Ovary (tissue), 9 donors: ENCODE results near the gene SH3PXD2A. TPM values are rescaled to one million over a fixed set of nuclear protein-coding genes. Genes with fewer than 3 reads are reported as not detected.
A peak's percentile ranks its signal among the peaks of the same experiment; 100 is the strongest.

Source experiments
- DNase-seq, 5 donors: peaks; one replicate each; pipeline ENCODE4 v3.0.0-alpha.2; 2019 to 2020
- H3K27ac ChIP-seq, 2 donors: fragments of 200-600 bp; one replicate each; pipeline versions ENCODE4 v1.5.1 to v1.8.0; 2019 to 2022
- H3K27me3 ChIP-seq: fragments of 200-600 bp; one replicate; pipeline ENCODE4 v1.8.0; 2022
- H3K36me3 ChIP-seq: fragments of 200-600 bp; sonication (generic); one replicate; pipeline ENCODE4 v1.5.1; 2019
- H3K4me1 ChIP-seq: one replicate; pipeline ENCODE4 v1.8.1; 2013; ENCODE audit warnings: mild to moderate bottlenecking, moderate library complexity; ENCODE audit not compliant: insufficient read depth
- H3K4me3 ChIP-seq: fragments of 200-600 bp; sonication (generic); one replicate; pipeline ENCODE4 v1.5.1; 2017
- H3K9me3 ChIP-seq, 2 donors: fragments of 200-600 bp in 1 of 2; sonication (generic) in 1 of 2; one replicate each; pipeline versions ENCODE4 v1.5.1 to v1.8.1; 2013 to 2019; ENCODE audit warnings: mild to moderate bottlenecking in 1 of 2, moderate library complexity in 1 of 2
- EP300 ChIP-seq: sonication (generic); formaldehyde crosslinking; IDR thresholded peaks from one replicate; pipeline ENCODE4 v1.6.1; 2017; ENCODE audit warnings: antibody characterized with exemption
- POLR2A ChIP-seq: fragments of 450-650 bp; IDR thresholded peaks from one replicate; pipeline ENCODE4 v1.6.1; 2017; ENCODE audit warnings: antibody characterized with exemption, mild to moderate bottlenecking, moderate library complexity
- WGBS, 3 donors: extraction: QIAGEN DNeasy Blood & Tissue Kit in 1 of 3; methylation state at CpG; one replicate each; pipeline versions ENCODE4 v1.1.5 to v1.1.7; 2013 to 2017; 5-methylcytosine and 5-hydroxymethylcytosine counted together
- intact Hi-C, 4 donors: fragments of 100-400 bp; cut with DNase I; formaldehyde crosslinking; loops; one replicate each; pipeline versions ENCODE4 v1.11.0 to v1.15.1; 2022 to 2023
- polyA plus RNA-seq, 2 donors: library from polyadenylated mRNA; stranded (reverse); fragments of 200-250 nt in 1 of 2; fragments of 350-450 nt in 1 of 2; fragmentation: Illumina TruSeq in 1 of 2; extraction: RNeasy Lipid Tissue Mini Kit (QIAGEN cat#74804) in 1 of 2; gene quantifications; one replicate each; pipeline ENCODE4 v1.2.3, GENCODE V29; 2013 to 2014
- total RNA-seq, 7 donors: library from RNA; depleted of rRNA in 2 of 7; stranded (reverse); fragments of >200 nt in 2 of 7; fragmentation: NEBNext Ultra II Directional in 3 of 7; extraction: Animal tissue kit (Norgen Biotek cat#: 25700) in 3 of 7; gene quantifications; one replicate each; pipeline versions ENCODE4 v1.1.0 to v1.2.4, GENCODE V29; 2016 to 2023
- TF ChIP-seq, protein P1 (sequence below), 3 donors: fragments of 450-650 bp in 2 of 3; fragments of 200-600 bp in 1 of 3; IDR thresholded peaks; one replicate each; pipeline versions ENCODE4 v1.5.1 to v1.8.0; 2016 to 2022; ENCODE audit warnings: antibody characterized with exemption in 3 of 3, mild to moderate bottlenecking in 1 of 3
- donor health status: DM: no; HTN: no; CAD: no; lungs with moderate emphysema.
- donor health status: DM: no; HTN: no; CAD: no.
- donor health status: Bipolar disorder and iron deficiency.
- donor health status: DM: yes; HTN: yes; CAD: no.
- donor health status: DM: no; HTN: no; CAD: no.
- donor health status: DM: yes; HTN: yes; CAD: no.

SH3PXD2A gene
- total and polyA plus RNA-seq, 9 donors, result 15.3 to 82.9 (median 52.2) TPM

DNA sequence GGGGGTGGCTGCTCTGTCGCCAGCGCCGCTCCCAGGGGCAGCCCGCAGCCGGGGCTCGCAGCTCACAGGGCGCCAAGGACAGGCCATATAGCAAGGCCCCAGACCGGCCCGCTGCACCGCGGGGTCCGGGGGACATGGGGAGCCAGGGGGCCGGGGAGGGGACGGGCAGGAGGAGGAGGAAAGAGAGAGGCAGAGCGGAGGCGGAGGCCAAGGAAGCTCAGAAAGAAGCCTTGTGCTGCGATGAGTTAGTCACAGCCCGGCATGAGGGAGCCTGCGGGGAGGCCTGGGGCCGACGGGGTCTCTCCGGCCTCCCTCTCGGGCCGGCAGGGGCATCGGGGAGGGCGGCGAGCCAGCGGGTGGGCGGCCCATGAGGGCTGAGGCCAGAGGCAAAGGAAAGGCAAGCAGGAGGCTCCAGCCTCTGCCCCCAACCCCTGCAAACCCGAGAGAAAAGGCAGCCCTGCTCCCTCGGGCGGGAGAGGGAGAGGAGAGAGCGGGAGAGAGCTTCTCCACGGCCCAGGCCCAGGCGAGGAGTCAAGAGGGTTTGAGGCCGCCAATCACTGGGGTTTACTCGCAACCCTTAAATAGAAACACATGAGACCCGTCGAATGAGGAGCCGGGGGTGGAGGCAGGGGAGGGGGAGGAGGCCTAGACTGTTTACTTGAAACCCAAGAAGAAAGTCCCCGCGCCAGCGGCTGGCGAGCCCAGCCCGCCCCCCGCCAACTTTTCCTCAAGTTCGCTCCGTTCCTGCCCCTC is 194.0 kb downstream of the SH3PXD2A start:
- DNase-seq, result peak; percentile 90 to 95 (median 92)
- peak; percentile 87 for TF ChIP-seq POLR2A
- TF ChIP-seq EP300, result no peak
- TF ChIP-seq, protein P1, sequence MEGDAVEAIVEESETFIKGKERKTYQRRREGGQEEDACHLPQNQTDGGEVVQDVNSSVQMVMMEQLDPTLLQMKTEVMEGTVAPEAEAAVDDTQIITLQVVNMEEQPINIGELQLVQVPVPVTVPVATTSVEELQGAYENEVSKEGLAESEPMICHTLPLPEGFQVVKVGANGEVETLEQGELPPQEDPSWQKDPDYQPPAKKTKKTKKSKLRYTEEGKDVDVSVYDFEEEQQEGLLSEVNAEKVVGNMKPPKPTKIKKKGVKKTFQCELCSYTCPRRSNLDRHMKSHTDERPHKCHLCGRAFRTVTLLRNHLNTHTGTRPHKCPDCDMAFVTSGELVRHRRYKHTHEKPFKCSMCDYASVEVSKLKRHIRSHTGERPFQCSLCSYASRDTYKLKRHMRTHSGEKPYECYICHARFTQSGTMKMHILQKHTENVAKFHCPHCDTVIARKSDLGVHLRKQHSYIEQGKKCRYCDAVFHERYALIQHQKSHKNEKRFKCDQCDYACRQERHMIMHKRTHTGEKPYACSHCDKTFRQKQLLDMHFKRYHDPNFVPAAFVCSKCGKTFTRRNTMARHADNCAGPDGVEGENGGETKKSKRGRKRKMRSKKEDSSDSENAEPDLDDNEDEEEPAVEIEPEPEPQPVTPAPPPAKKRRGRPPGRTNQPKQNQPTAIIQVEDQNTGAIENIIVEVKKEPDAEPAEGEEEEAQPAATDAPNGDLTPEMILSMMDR (IDR thresholded peaks at IDR 0.05), result no peak
- intact Hi-C loops, result loop anchor here in 1 of 4 donors (10.0 kb wide), 1 partner anchor 47 kb away; no protein-coding TSS in a partner anchor

DNA sequence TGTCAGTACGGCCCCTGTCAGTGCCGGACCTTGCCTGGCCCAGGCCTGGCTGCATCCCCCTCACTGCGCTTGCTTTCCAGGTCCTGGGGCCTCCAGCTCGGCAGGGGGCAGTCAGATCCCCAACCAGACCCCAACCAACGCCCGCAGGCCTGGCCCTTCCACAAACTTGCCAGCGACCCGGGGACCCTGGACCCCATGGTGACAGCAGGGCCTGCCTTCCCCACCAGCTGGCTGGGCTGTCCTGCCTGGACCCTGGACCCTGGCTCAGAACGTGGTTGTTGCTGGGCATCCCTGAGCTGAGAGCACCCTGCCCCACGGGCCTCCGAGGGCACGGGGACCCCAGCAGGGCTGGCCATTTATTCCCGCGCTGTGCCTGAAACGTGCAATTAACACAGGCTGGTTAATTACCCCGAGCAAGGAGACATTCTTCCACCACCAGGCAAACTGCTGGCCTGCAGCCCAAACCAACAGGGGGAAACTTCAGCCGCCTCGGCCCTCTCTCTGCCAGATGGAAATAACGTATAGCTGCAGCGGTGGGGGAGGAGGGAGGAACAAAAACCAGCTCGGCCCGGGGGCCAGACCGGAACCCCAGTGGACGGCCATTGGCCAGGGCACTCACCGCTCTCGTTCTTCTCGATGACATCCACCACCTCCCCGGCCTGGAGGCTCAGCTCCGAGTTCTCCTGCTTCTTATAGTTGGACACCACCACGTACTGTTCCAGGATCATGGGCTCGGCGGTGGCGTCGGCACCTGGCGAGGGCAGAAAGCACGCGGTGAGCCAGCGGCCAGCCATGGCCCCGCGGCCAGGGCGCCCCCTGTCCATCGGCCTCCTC is 194.8 kb downstream of the SH3PXD2A start:
- TF ChIP-seq EP300, result no peak
- TF ChIP-seq, protein P1 (IDR thresholded peaks at IDR 0.05), result peak in 1 of 3 donors; percentile 4
- TF ChIP-seq POLR2A, result peak; percentile 12
- Histone ChIP-seq H3K4me3 (peak overlapping the region; percentile 85), H3K4me1 (peaks cover 9% of the 10 kb centered on the region), H3K27ac (peak overlapping the region; percentile 93 to 97), H3K36me3 (no peaks in the 10 kb centered on the region), H3K9me3 (no peaks in the 10 kb centered on the region), H3K27me3 (no peaks in the 10 kb centered on the region)
- intact Hi-C loops, result loop anchor here in 1 of 4 donors (10.0 kb wide), 1 partner anchor 46 kb away; no protein-coding TSS in a partner anchor
- peak in 3 of 5 donors; percentile 55 to 73 (median 71) for DNase-seq
- 2 to 5% (median 3%) methylated on average over 28 to 42 of the region's 42 CpGs for WGBS, 3 donors

More for the DNA sequence above, 194.0 kb downstream of the SH3PXD2A start:
- Histone ChIP-seq H3K27ac (peak overlapping the region; percentile 93 to 97), H3K36me3 (no peaks in the 10 kb centered on the region), H3K9me3 (no peaks in the 10 kb centered on the region), H3K27me3 (no peaks in the 10 kb centered on the region), H3K4me3 (peak overlapping the region; percentile 85), H3K4me1 (peaks cover 9% of the 10 kb centered on the region)
- 5 to 10% (median 8%) methylated on average over 41 to 48 of the region's 48 CpGs for WGBS, 3 donors

DNA sequence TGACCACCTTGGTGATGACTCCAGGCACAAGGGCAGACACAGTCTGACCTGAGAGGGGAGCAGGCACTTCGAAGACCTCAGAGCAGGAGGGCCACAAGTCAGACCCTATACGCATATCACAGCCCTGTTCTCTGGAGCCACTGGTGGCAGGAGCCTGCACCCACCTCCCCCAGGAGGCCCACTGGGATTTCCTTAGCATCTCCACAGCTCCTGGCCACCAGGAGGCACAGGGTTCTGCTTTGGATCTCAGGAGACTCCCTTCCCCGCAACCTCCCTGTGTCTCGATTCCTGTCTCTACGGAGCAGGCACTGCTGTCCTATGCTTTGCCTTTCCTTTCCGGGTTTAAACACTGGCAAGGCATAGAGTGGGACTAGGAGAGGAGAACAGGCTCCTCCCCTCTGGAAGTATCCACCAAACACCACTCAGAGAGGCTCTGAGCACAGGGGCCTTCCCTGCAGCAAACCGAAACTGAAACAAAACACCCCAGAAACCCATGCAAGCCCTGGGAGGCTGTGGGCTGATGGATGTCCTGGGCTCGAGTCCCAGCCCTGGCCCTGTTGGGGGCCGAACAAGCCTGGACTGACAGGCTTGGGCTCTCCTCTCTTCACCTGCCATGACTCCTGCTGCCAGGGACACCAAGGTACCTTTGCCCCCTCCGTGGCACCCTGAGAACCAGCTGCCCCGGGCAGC is 195.6 kb downstream of the SH3PXD2A start:
- TF ChIP-seq, protein P1 (IDR thresholded peaks at IDR 0.05), result peak in 1 of 3 donors; percentile 2
- no peak for TF ChIP-seq EP300
- peak in 4 of 5 donors; percentile 71 to 76 (median 74) for DNase-seq
- H3K27ac ChIP-seq, result peak overlapping the region; percentile 93 to 97
- no peaks in the 10 kb centered on the region for H3K27me3 ChIP-seq
- WGBS, 3 donors, result 13 to 17% (median 14%) methylated on average over 10 to 11 of the region's 11 CpGs
- H3K9me3 ChIP-seq, result no peaks in the 10 kb centered on the region
- peak overlapping the region; percentile 85 for H3K4me3 ChIP-seq
- peaks cover 9% of the 10 kb centered on the region for H3K4me1 ChIP-seq
- intact Hi-C loops, result loop anchor here in 1 of 4 donors (10.0 kb wide), 1 partner anchor 45 kb away; no protein-coding TSS in a partner anchor
- H3K36me3 ChIP-seq, result no peaks in the 10 kb centered on the region

DNA sequence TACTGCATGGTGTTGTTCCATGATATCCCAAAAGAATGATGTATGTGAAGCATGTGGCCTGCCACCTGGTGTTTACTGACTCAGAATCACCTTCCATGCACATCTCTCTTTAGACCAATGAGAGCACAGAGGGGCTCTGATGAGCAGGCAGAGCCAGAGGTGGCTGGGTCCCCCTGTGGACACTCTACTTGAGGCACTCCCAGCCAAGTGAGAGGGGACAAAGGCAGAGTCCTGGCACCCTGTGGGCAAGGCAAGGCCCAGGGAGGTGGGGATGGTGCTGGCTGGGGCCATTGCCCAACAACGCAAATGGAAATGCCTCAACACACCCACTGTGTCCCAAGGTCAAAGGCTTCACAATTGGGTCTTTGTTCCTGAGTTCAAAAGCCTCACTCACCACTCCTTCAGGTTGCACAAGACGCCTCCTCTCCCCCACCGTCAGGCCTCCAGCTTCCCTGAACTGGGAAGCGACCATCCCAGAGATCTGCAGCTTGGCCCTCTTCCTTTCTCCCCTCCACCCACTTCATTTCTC is 197.3 kb downstream of the SH3PXD2A start:
- Histone ChIP-seq H3K36me3 (no peaks in the 10 kb centered on the region), H3K27me3 (no peaks in the 10 kb centered on the region), H3K9me3 (no peaks in the 10 kb centered on the region), H3K4me1 (peaks cover 21% of the 10 kb centered on the region), H3K27ac (no peak overlapping the region), H3K4me3 (no peak overlapping the region)
- no peak for DNase-seq
- intact Hi-C loops, result no loop called here
- WGBS, 3 donors, result 87 to 99% (median 89%) methylated on average over 4 of the region's 4 CpGs
- TF ChIP-seq EP300, result no peak
- TF ChIP-seq, protein P1 (IDR thresholded peaks at IDR 0.05), result no peak
- no peak for TF ChIP-seq POLR2A
